HG03025 (cell line): Measurements from ENCODE around the gene NTRK3.

Experiments
- ATAC-seq: cut with Tn5 transposase; IDR thresholded peaks from one replicate; pipeline ENCODE4 v1.9.1; 2021; ENCODE audit warnings: mild to moderate bottlenecking, moderate library complexity; ENCODE audit not compliant: unreplicated experiment, low FRiP score

The NTRK3 gene

GRCh38 chr15:87955284-87955909 lies 301.1 kb downstream of the NTRK3 start:
- no peak for ATAC-seq

- no peak for ATAC-seq
Observed at GRCh38 chr15:87954793-87955192, 301.7 kb downstream of the NTRK3 start.

GRCh38 chr15:87952736-87953287 lies 303.7 kb downstream of the NTRK3 start:
- no peak for ATAC-seq

GRCh38 chr15:87949575-87950223 lies 306.8 kb downstream of the NTRK3 start:
- ATAC-seq, result no peak

- ATAC-seq, result no peak
Observed at GRCh38 chr15:87949151-87949574, 307.4 kb downstream of the NTRK3 start.

- no peak for ATAC-seq
Observed at GRCh38 chr15:87947560-87947959, 309.0 kb downstream of the NTRK3 start.

- no peak for ATAC-seq
Observed at GRCh38 chr15:87945246-87945645, 311.3 kb downstream of the NTRK3 start.

GRCh38 chr15:87944691-87945090 lies 311.8 kb downstream of the NTRK3 start:
- ATAC-seq, result no peak

- ATAC-seq, result no peak
Observed at GRCh38 chr15:87944050-87944449, 312.5 kb downstream of the NTRK3 start.

GRCh38 chr15:87943626-87944025 lies 312.9 kb downstream of the NTRK3 start:
- no peak for ATAC-seq

GRCh38 chr15:87942316-87942715 lies 314.2 kb downstream of the NTRK3 start:
- no peak for ATAC-seq

- no peak for ATAC-seq
Observed at GRCh38 chr15:87941606-87942005, 314.9 kb downstream of the NTRK3 start.

- no peak for ATAC-seq
Observed at GRCh38 chr15:87940768-87941167, 315.8 kb downstream of the NTRK3 start.

- ATAC-seq, result no peak
Observed at GRCh38 chr15:87939848-87940457, 316.6 kb downstream of the NTRK3 start.

GRCh38 chr15:87938031-87938430 lies 318.5 kb downstream of the NTRK3 start:
- no peak for ATAC-seq

- no peak for ATAC-seq
Observed at GRCh38 chr15:87935583-87935982, 321.0 kb downstream of the NTRK3 start.

- ATAC-seq, result no peak
Observed at GRCh38 chr15:87931584-87931983, 325.0 kb downstream of the NTRK3 start.

- ATAC-seq, result no peak
Observed at GRCh38 chr15:87930457-87930856, 326.1 kb downstream of the NTRK3 start.

- no peak for ATAC-seq
Observed at GRCh38 chr15:87929841-87930240, 326.7 kb downstream of the NTRK3 start.

- no peak for ATAC-seq
Observed at GRCh38 chr15:87924433-87924832, 332.1 kb downstream of the NTRK3 start.

- no peak for ATAC-seq
Observed at GRCh38 chr15:87919064-87919463, 337.5 kb downstream of the NTRK3 start.

- no peak for ATAC-seq
Observed at GRCh38 chr15:87917480-87917879, 339.1 kb downstream of the NTRK3 start.
